ENCODE data around the gene AUNIP.
A peak's percentile ranks its signal among the peaks of the same experiment; 100 is the strongest.

AUNIP gene

GRCh38 chr1:25807480-25808390 is 51.5 kb downstream of the AUNIP start:
- DNase-seq: no peak

GRCh38 chr1:25806418-25806817 is 52.8 kb downstream of the AUNIP start:
- DNase-seq: no peak

- DNase-seq: no peak
These were observed 53.4 kb downstream of the AUNIP start for GRCh38 chr1:25805863-25806225.

- no peak for DNase-seq
These were observed 54.0 kb downstream of the AUNIP start for GRCh38 chr1:25804964-25805862.

GRCh38 chr1:25804244-25804963 is 54.9 kb downstream of the AUNIP start:
- no peak for DNase-seq

GRCh38 chr1:25803368-25803767 is 55.9 kb downstream of the AUNIP start:
- DNase-seq: no peak

- DNase-seq: peak; percentile 85 to 91
These were observed 56.3 kb downstream of the AUNIP start for GRCh38 chr1:25802915-25803314.

GRCh38 chr1:25800703-25801377 is 58.4 kb downstream of the AUNIP start:
- DNase-seq: no peak

- peak in 1 of 2 experiments; percentile 84 for DNase-seq
These were observed 59.1 kb downstream of the AUNIP start, which contains the start of gene SELENON for GRCh38 chr1:25799935-25800702. SELENON (plus strand) TSS chr1:25800193; CDS start chr1:25800231, 38 bp downstream.

GRCh38 chr1:25799352-25799934 is 59.8 kb downstream of the AUNIP start:
- DNase-seq: no peak

GRCh38 chr1:25798666-25799351 is 60.4 kb downstream of the AUNIP start:
- DNase-seq: no peak

- no peak for DNase-seq
These were observed 61.3 kb downstream of the AUNIP start for GRCh38 chr1:25797939-25798338.

GRCh38 chr1:25796811-25797458 is 62.3 kb downstream of the AUNIP start:
- DNase-seq: peak; percentile 60 to 87

- DNase-seq: no peak
These were observed 63.1 kb downstream of the AUNIP start for GRCh38 chr1:25795946-25796810.

- no peak for DNase-seq
These were observed 64.0 kb downstream of the AUNIP start for GRCh38 chr1:25795211-25795610.

- no peak for DNase-seq
These were observed 64.9 kb downstream of the AUNIP start for GRCh38 chr1:25794325-25794724.

GRCh38 chr1:25793585-25794170 is 65.6 kb downstream of the AUNIP start:
- no peak for DNase-seq

GRCh38 chr1:25792115-25792514 is 67.1 kb downstream of the AUNIP start:
- DNase-seq: no peak

- no peak for DNase-seq
These were observed 68.8 kb downstream of the AUNIP start for GRCh38 chr1:25790472-25790871.

Measured in NCI-H526 (cell line).